ENCODE measurements around the gene HBS1L. TPM values are rescaled to one million over a fixed set of nuclear protein-coding genes. Genes with fewer than 3 reads are reported as not detected.

HBS1L gene
- total RNA-seq, 1 experiment from 2014 or later = 160 TPM

GRCh38 chr6:135036731-135037420, 17.7 kb downstream of the HBS1L start:
- no peak for DNase-seq (ENCODE audit: low spot score)

- no peak for DNase-seq (ENCODE audit: low spot score)
Measured at GRCh38 chr6:135033238-135033637, 21.4 kb downstream of the HBS1L start.

DNA sequence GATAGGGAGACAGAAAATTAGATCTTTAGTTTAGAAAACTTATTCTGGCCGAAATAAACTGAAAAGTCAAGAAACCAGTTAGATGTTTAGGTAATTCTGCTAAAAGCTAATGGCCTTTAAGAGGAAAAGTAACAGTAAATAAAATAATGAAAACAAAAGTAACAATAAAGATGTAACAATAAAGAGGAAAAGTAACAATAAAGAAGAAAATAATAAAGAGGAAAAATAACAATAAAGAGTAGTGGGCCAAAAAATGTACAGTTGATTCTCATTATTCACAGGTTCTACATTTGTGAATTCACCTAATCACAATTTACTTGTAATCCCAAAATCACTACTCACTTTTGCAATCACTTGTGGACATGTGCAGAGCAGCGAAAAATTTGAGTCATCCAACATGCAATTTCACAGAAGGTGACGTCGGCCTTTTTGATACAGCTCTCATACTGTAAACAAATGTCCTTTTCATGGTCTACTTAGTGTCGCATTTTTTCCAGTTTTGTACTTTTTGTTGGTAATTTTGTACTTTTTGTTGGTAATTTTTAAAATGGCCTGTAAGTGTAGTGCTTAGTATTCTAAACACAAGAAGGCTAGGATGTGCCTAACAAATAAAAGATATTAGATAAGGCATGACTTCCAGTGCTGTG, 24.0 kb downstream of the HBS1L start:
- DNase-seq (ENCODE audit: low spot score) = no peak

- no peak for DNase-seq (ENCODE audit: low spot score)
Measured at GRCh38 chr6:135030056-135030473, 24.6 kb downstream of the HBS1L start.

DNA sequence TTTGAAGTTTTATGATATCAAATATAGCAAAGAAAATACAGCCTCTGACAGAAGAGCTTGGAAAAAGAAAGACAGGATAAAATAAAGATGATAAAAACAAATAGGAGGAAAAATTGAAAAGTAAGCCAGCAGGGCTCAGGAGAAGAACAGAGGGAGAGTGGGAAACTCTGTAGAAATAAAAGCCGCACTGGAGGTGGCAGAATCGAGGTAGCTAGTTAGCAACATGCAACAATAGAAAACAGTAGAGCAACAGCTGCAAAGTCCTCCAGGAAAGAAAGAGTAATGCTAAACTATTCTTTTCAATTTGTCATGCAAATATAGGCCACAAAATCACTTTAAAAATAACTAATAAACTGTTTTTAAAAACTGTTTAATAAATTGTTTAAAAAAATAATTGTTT, 28.8 kb downstream of the HBS1L start:
- no peak for DNase-seq (ENCODE audit: low spot score)

- DNase-seq (ENCODE audit: low spot score) = no peak
Measured at GRCh38 chr6:135025175-135025574, 29.4 kb downstream of the HBS1L start.

DNA sequence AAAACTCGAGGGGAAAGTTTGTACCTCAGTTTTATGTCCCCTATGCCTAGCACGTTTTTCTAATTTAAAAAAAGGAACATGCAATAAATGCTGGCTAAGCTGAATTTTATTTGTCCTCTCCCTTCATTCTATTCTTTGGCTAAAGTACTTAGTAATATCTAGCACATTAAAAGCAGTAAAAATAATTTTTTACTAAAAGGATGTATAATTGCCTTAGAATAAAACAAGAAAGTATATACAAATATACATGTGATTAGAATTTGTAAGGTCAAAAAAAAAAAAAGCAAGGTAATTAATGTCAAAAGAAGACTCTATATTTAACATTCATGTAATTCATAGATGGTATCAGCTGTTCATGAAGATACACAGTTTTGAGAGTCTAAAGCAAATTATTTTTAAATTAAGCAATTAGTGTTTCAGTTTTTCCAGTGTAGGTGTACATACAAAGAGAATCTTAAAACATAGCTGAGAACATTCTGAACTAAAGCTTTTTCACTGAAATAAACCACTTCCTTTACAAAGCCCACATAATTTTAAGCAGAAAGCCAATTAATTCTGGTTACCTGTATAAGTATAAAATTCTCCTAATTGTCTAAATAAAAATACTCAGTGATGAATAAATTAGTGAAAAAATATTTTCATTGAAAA, 32.4 kb downstream of the HBS1L start:
- DNase-seq (ENCODE audit: low spot score) = no peak

GRCh38 chr6:135021310-135022049, 33.1 kb downstream of the HBS1L start:
- DNase-seq (ENCODE audit: low spot score) = no peak

DNA sequence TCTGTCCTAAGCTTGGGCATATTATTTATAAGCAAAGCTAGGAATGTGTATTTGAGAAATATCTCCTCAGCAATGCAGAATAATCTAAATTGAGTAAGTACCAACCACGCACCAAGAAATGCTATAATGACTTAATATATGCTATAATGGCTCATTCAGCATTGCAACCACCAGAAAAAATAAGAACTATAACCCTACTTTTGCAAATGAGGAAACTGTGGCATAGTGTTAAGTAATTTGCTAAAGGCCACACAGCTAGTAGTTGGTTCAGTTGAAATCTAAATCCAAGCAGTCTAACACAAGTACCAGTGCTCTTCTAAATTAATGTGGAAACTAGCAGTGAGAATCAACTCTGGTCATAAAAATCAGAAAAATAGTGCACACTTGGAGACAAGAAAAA, 35.7 kb downstream of the HBS1L start:
- DNase-seq (ENCODE audit: low spot score) = no peak

GRCh38 chr6:135018052-135018451, 36.6 kb downstream of the HBS1L start:
- no peak for DNase-seq (ENCODE audit: low spot score)

- DNase-seq (ENCODE audit: low spot score) = no peak
Measured at GRCh38 chr6:135014353-135014832, 40.2 kb downstream of the HBS1L start.

DNA sequence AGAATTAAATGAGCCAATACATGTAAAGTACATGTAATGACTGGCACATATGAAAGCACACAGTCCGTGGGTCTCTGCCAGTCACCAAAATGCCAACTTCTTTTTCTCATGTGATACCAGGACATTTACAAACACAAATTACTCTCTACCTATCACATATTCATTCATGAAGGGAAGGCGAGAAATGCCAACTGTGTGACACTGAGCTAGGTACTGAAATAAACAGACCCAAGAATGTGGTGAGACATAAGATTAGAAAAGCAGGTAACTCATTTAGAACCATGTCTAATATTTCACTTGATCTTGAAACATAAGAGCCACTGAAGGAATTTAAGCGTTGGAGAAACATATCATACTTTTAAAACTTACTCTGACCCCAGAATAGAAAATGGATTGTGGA, 41.4 kb downstream of the HBS1L start:
- no peak for DNase-seq (ENCODE audit: low spot score)

DNA sequence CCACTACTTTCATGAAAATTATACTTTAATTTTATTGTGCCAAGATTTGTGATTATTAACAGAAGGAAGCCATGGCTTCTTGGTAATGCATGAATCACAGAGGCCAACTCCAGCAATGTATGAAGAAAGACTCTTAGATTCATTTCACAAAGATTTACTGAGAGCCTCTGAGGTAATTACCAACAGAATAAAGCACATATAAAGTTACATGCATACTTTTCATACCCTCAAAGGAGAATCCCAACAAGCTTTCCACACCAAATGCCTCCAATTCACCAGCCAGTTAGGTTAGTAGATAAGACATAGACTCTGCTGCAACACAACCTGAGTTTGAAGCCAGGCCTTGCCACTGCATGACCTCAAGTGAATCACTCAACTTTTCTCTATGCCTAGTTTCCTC, 41.9 kb downstream of the HBS1L start:
- no peak for DNase-seq (ENCODE audit: low spot score)

DNA sequence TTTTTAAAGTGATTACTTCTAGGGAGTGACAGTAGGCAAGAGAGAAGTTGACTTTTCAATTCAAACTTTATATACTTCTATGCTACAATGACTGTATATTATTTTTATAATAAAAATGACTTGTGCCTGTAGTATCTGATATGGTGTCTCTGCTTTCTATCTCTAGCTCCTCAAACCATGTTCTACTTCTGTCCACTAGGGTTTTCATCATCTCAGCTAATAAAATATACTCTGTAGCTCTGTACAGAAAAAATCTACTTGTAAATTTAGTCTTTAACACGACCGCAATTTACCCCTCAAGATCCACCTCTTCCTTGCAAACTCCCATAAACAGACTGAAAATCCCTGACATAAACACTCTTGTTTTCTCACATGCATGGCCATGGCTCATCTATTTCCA, 42.3 kb downstream of the HBS1L start:
- no peak for DNase-seq (ENCODE audit: low spot score)

DNA sequence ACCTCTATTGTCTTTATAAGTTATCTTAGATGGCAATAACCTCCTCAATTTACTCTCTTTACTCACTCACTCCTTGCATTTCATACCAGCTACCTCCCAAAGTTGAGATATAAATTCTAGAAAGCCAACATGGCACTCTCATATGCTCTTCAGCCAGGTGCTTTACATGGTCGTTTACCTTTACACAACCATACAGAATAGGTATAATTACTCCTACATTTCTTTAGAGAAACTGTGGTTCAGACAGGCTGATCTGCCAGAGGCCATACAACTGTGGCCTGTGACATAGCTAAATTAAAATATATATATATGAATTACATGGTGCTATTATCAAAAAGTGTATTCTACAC, 45.7 kb downstream of the HBS1L start:
- no peak for DNase-seq (ENCODE audit: low spot score)

DNA sequence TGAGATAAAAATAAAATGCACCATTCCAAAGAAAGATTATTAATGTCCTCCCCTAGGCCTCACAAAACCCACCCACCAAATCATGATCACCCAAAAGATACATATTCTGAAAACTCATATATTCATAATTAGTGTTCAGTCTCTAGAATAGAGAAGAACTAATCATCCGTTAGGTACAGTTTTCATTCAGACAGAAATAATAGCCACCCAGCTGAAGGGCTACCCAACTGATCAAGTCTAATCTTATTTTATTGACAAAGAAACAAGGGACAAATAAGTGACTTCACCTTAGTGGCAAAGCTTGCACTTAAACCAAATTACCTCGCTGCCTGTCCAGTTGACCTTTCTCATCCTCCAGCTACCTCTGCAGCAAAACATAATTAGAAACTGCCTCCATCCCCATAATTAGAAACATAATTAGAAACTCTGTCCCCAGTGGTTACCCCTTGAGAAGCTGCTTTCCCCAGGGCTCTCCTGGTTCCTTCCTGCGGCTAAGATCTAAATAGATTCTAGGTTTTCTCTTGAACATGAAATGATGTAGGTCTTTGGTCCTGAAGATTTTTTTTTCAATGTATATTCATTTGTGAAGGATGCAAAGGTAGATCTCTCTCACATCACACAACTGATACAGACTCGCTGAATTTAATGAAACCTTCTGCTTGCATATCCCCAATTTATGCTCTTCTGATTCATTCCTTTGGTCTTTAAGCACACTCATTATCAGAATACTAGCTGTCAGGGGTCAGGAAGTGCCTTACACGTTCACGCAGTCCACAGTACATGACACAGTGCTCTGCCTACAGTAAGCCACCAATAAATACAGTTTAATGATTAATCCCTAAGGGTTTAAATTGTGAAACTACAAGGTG, 46.3 kb downstream of the HBS1L start:
- DNase-seq (ENCODE audit: low spot score) = no peak

DNA sequence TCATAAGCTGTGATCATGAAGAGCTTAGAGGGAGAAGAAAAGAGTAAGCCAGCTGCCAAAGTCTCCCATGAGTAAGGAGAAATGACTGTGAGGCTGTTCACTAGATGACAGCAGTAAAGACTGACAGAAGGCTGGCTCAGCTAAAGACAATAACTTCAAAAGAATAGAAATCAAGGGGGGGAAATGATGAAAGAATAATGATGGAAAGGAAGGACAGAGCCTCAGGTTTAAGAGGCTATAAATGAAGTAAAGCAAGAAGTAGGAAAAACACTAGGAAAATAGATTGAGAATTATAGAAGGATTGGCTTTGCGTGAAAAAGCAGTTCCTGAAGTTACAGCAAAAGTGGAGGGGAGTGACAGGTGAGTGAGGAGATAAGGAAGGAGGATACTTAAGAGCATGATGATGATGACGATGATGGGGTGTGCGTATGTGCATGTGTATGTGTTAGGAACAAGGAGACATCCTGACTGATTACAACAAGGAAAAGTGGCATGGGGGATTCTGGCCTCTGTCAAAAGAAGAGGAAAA, 48.2 kb downstream of the HBS1L start:
- no peak for DNase-seq (ENCODE audit: low spot score)

DNA sequence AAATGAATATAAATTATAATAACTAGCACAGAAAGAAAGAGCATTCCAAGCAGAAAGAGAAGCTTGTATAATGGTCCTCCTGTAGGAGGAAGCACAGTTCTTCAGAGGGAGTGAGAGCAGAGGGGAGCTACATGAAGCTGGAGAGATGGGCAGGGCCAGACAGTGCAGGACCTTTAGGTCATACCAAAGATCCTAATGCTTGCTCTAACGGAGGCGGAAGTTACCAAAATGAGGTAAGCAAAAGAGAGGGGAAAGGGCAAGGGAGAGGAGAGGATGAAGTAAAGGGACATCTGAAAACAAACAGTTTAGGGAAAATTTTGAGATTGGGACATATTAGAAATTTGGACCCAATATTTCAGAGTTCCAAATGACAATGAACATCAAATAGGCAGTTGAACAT, 50.2 kb downstream of the HBS1L start:
- no peak for DNase-seq (ENCODE audit: low spot score)

GRCh38 chr6:135002974-135003703, 51.5 kb downstream of the HBS1L start:
- no peak for DNase-seq (ENCODE audit: low spot score)

GRCh38 chr6:135002229-135002844, 52.3 kb downstream of the HBS1L start:
- DNase-seq (ENCODE audit: low spot score) = peak; percentile 10

All from A172 (cell line).